GM18858 (cell line): ENCODE measurements around the gene RPS27L.

Source experiments
- ATAC-seq: cut with Tn5 transposase; IDR thresholded peaks from one replicate; pipeline ENCODE4 v1.9.1; 2021; ENCODE audit not compliant: unreplicated experiment

Gene RPS27L

DNA sequence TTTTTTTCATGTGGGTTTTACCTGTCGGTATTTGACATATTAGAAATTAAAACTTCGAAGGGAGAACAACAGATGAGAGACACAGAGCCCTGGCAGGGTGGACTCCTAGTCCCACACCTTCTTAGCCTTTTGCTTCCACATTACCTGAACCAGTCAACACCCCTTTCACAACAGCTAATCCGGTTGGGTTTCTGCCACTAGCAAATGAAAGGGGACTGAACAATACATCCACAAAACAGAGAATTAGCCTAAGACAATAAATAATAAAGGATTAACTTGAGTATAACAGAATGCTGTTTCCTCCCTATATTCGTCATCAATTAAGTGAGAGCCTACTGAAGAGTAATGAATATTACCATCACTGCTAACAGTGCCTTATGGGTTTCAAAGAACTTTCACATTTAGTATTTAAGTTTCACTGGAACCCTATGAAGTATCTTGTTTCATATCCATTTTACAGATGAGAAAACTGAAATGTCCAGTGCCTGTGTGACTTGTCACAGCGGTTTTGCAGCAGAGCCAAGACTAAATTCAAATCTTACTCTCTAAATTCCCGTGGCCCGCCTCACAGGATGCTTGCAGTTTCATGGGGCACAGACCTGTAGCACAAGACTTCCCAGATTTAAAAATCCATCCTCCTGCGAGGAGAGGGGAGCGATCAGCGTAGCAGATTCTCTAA, 31.1 kb upstream of the RPS27L start:
- ATAC-seq, result no peak

DNA sequence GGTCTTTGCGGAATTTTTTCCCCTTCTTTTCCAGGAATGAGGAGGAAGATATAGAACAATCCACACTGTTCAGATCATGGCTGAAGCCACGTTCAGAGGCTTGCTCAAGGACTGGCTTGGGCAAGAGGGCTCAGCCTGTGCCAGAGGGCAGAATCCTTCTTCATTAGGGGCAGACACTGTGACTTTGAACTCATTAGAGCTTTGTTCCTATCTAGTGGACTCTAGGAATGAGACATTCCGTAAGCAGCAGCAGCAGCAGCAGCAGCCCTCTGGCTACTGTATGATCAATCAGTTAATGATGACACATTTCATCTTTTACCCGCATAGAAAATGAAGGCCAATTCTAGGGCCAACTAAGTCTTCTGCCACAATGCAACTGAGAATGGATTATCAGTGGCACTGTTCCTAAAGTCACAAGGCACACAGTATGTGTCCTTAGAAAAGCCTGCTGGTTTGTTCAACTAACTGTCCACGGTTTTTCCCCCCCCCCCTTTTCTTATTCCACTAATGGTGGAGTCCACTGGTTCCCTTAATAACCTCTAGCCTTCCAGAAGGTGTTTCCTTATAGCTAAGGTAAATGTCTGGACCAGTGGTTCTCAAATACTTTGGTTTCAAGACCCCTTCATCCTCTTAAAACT, 30.4 kb upstream of the RPS27L start:
- ATAC-seq, result no peak

DNA sequence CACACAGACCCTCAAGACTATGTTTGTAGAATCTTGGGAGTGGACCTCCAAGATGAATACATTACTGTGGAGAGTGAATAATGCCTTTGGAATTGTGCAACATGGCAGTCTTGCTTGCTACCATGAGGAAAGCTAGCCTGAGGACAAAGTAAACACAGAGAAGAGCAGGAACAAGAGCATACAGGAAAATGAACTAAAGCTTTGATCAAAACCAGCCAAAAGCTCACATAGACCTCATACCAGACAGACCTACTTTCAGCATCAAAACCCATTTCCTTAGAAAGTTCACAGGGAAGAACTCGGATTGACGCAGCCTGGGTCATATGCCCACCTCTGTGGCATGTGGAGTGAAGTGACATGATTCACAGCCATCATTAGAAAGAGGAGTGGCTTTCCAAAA, 28.8 kb upstream of the RPS27L start:
- no peak for ATAC-seq

DNA sequence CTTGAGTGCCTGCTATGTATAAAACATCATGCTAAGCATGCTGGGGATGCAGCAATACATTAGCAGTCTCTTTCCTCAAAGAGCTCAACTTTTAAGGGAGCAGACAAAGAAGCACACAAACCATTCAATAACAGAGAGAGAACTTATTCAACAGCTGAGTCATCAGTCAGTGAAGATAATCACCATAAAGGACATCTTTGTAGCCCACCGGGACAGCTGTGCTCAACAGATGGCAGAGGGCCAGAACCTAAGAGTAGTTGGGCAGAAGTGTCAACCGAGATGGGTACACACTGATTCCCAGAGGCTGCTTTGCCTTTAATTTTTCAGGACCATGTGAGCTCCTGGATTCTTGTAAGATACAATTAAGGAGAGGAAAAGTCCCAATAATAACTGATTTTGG, 27.9 kb upstream of the RPS27L start:
- no peak for ATAC-seq

DNA sequence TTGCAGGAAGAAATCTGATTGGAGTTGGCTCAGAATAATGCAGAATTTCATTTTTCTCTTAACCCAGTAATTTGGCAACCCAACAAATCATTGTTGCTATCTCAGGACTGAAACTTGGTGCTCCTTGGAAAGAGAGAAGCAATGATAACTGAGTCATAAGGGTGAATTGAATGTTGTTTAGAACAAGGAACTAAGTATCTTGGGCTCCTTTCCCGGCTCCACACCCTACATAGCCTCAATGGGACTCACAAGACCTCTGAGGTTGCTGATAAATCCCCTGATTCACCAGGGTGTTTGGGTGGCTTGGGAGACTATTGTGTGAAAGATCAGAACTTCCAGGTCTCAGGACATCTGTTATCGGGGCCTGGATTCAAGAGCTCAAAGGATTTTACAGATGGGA, 24.4 kb upstream of the RPS27L start:
- no peak for ATAC-seq

DNA sequence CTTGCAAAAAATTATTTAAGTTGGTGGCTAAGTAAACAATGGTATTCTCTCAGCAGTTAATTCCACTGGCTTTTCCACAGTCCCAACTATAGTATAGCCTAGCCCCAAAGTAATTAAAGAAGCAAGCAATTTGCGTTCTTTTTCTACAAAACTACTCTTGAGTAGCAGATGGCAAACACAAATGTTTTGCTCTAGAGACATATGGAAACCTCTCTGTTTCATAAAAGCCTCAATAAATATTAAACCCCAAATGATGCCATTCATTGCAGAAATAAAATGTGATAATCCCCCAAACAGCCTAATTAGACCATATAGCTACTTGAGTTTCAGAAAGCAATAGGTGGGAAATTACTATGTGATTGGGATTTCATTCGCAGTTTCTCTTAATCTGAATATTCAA, 23.5 kb upstream of the RPS27L start:
- no peak for ATAC-seq

DNA sequence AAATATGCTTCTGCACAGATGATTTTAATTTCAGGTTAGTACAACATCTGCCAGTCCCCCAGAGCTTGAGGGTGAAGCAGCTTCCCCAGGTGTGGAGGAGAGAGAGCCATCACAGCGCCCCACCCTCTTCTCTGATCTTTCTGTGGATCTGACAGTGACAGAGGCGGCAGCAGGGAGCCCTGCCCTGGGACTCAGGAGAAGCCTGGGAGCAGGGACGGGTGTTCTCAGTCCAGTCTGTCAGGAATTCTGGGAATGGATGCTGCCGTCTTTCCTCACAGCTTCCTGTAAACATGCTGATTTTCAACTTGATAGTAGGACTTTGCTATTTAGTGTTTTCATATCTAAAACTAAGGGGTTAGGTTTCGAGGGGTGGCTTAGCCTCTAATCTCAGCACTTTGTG, 20.8 kb upstream of the RPS27L start:
- no peak for ATAC-seq

DNA sequence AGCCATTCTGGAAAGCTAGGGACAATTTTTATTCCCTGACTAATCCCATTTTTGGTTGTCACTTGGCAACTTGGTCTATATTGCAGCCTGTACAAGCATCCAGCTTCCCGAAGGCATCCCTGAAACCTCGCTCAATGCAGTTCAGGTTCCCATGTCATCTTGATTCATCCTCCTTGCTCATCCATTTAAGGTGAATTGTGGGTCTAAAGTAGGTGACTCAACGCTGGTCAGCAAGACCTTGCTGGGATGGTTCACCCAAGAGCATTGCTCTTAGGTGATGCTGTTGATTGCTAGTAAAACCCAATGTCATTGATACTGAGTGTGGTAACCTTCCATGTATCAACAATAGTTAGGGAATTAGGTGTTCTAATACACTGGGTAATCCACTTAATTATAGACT, 19.0 kb upstream of the RPS27L start:
- no peak for ATAC-seq

DNA sequence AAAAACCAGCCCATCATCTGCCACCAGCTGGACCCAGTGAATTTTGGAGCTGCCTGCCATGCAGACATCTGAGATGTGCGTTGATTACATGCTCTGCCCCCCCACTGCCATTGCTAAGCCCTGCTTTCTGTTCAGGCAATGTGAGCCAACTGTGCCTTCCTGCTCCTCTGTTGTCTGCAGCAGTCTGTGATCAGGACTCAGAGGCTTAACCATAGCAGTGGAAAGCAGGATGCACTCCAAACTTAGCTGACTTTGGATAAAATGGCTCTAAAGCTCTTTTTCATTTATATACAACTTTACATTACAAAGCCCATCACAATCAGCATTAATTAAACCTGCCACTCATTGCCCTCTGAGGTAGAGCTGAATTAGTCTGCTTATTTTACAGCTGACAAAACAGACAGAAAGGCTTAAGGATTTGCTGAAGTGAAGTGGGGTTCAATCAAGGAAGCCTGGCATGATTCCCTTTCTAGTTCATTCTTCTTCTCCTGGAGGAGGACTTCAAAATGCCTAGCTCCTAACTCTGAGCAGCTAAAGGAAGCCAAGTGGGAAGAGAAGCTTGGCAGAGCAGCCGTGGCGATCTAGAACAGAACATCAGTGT, 15.7 kb upstream of the RPS27L start:
- ATAC-seq, result no peak

DNA sequence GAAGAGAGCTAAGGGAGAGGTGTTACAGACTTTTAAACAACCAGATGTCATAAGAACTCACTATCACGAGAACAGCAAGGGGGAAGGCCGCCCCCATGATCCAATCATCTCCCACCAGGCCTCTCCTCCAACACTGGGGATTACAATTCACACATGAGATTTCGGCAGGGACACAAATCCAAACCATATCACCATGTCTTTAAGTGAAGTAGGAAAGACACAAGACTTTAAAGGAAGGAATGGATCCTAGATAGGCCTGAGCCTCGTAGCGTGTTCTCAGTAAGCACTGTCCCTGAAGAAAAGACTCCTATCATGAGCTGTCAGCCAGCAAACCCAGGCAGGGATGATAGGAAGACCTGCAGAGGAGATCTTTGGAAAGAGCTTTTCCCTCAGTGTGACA, 15.1 kb upstream of the RPS27L start:
- no peak for ATAC-seq

DNA sequence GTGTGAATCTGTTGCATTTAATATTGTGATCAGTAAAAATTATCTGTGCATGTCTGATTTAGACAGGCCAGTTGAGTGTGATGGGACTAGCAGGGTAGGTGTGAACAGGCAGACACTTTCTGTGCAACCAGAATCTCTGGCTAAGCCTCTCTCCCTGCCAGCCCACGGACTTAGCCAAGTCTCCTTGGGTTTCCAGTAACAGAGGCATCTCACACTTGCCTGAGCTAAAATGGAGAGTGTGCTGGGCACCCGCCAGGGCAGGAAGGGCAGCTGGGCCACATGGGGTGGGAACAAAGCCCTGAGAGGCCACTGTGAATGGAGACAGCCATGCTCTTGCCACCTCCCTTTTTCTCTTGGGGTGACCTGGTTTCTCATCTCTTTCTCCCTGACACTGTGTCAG, 12.5 kb upstream of the RPS27L start:
- ATAC-seq, result no peak

DNA sequence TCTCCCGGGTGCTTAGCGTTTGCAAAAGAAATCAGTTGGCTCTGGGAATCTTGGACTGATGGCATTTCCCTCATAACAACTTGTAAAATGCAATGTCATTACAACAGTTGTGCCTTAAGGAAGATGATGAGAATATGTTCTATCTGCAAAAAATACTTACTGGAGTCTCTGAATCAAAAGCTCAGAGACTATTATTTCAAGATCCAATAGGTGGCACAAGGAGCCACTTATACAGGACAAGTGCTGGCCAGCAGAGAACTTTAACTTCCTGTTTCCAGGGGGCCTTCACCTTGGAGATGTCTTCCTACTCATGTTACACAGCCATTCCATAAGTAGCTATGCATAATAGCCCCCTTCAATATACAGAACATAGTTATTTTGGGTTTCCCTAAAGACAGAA, 8.9 kb upstream of the RPS27L start:
- no peak for ATAC-seq

DNA sequence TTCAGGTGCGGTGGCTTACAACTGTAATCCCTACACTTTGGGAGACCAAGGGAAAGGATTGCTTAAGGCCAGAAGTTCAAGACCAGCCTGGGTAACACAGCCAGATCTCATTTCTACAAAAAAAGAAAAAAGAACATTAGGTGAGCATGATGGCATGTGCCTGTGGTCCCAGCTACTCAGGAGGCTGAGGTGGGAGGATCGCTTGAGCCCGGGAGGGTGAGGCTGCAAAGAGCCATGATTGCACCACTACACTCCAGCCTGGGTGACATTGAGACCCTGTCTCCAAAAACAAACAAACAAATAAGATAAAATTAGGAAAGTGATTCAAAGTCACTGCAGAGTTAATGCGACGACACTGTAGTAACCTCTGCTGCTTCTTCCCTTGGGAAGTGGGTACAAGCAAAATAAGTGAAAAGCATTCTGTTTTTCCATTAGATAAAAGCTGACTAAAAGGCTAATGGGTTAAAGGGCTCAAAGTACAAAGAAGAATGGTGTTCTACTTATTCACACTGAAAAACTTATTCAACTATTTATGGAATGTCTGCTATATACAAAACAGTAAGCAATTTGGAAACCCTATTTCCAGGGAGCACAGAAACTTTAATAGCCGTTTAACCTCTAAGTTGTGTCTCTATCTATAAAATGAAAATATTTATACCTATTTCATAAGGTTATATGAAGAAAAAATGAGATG, 8.0 kb upstream of the RPS27L start:
- ATAC-seq, result no peak

DNA sequence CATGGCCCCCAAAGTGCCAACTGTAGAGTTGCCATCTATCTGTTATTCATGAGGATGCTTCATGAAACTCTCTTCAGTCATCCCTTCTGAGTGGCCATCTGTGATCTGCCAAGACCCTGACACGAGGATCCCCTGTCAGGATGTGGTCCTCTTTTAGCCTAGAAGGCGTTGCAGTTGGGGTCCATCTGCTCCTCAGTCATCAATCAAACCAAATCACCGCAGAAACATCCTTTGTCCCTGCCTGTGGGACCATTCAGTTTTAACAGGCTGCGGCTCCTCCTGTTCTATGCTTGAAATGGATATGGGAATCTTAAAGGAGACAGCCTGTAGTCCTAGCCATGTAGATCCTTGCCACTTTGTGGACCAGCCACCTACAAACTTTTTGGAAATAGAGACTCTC, 5.9 kb upstream of the RPS27L start:
- no peak for ATAC-seq

DNA sequence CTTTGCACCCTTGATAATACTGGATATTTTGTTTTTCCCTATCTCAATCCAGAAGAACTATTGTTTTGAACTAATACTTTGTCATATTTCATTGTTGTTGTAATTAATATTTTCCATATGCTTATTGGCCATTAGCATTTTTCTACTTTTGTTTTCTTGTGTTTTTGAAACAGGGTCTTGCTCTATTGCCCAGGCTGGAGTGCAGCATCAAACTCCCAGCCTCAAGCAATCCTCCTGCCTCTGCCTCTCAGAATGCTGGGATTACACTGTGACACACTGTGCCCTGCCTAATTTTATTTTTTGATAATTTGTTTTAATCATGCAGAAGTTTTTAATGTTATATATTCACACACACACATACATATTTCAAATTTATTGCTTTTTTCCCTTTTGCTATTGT, 3.4 kb upstream of the RPS27L start:
- ATAC-seq, result no peak

DNA sequence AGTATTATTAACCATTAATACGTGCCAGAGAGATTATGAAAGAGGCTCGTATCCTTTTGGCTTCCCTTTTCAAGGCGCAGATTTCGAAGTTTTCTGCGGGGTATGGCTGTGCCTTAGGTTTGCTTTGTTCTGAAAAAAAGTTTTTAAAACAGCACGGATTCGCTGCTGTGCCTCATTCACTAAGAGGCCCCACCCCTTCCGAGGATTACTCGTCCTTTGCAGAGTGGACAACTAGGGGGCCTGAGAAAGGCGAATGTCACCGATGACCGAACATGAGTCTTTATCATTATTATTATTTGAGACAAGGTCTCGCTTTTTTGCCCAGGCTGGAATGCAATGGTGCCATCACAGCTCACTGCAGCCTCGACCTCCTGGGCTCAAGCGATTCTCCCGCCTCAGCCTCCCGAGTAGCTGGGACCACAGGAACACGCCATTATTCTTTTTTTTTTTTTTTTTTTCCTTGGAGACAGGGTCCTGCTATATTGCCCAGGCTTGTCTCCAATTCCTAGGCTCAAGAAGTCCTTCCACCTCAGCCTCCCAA, 684 bp upstream of the RPS27L start:
- ATAC-seq, result no peak

DNA sequence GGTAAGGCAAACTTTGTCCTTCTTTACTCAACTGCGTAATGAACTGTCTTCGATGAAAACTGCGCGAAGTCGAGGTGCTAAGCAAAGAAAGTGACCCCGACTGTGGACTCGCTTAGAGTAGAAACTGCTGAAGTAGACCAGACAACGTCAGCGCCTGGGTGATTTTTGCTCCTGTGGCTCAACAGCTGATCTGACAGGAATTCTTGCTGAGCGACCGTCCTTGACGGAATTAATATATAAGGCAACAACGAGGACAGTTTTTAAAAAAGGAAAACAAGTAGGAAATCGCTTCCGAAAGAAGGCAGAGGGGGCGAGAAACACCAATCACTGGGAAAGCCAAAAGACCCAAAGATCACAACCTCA, 541 bp downstream of the RPS27L start:
- ATAC-seq, result no peak

DNA sequence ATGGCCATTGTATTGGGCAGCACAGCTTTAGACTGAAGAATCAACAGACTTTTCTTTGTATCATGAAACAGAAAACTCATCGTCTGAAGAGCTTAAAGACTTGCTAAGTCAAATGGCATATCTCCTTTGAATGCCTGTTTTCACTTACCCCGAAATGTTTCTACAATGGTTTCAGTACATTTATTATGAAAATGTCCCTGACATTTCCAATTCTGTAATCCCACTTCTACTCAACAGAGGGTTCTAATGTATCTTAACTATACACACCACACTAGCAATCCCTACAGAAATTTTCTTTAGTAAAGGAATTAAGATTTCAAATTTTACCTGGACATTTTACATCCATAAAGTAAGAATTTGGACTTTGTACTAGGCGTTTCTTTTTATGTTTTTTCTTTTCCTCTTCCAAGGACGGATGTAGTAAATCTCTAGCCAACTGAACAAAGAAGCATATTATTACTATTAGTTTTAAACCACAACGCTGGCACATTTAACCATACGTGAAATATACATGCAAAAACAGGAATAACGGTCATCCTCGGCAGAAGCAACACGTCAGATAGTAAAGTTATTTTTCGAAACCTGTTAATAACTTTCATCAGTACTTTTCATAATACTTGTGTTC, 1.1 kb downstream of the RPS27L start:
- ATAC-seq, result no peak

DNA sequence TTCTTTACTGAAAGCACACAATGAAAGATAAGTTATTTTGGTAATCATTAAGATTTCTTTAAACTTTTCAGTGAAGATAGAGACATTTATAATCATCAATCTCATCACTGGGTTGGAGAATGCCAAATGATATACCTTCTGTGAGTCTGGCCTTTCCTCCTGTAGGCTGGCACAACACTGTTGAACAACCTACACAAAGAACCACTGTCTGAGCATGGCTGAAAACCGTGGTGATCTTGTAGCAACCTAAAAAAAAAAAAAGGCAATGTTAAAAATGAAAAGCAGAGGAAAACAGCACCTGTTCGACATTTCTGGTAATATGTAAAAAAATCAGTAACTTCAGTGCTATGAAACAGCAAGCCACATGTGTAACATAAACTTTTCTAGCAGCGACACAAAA, 1.8 kb downstream of the RPS27L start:
- ATAC-seq, result no peak

DNA sequence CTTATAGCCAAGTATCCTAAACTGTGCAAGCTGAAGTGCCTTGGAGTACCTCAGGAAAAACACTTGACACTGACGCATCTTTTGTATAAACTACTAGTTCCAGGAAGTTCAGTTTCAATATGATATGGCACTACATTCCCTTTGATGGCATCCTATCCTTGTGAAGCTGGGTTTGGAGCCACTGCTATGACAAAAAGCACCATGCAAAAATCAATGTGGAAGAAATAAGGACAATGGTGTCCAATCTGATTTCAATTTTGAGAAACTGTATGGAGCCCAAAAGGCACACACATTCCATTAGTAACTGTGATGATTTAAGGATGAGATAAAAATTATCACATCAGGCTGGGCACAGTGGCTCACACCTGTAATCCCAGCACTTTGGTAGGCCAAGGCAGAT, 5.6 kb downstream of the RPS27L start:
- ATAC-seq, result no peak

DNA sequence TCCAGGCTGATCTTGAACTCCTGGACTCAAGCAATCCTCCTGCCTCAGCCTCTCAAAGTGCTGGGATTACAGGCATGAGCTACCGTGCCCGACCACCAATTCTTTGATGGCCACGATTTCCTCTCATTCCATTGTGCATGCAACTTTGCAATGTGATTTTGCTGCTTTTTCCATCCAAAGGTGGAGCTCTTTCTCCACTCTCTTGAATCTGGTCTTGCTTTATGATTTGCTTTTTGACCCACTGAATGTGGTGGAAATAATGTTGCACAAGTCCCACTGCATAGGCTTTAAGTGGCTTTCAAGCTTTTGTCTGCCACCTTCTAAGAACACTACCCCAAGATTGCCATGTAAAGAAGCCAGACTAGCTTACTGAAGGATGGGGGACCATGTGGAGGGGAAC, 10.6 kb downstream of the RPS27L start:
- ATAC-seq, result no peak

DNA sequence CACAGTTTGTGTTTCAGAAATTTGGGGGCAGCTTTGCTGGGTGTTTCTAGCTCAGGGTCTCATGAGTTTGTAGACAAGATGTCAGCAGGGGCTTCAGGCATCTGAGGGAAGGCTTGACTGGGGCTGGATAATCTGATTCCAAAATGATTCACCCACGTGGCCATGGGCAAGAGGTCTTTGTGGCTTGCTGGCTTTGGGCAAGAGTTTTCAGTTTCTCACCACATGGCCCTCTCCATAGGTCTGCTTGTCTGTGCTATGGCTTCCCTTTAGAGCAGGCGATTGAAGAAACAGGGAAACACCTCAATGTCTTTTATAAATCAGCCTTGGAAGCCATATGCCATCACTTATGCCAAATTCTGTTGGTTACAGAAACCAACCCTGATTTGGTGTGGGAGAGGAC, 11.9 kb downstream of the RPS27L start:
- ATAC-seq, result no peak
